ENCODE results near the gene CEP41. TPM values are rescaled to one million over a fixed set of nuclear protein-coding genes. Genes with fewer than 3 reads are reported as not detected.
A peak's percentile ranks its signal among the peaks of the same experiment; 100 is the strongest.
"Not testable (repeated sequence)": the region's sequence is repeated elsewhere in the genome, so short reads cannot be mapped to it uniquely, and the experiment has no call there.

The CEP41 gene
- total RNA-seq, 1 experiment from 2014 or later, result 13.1 TPM

DNA sequence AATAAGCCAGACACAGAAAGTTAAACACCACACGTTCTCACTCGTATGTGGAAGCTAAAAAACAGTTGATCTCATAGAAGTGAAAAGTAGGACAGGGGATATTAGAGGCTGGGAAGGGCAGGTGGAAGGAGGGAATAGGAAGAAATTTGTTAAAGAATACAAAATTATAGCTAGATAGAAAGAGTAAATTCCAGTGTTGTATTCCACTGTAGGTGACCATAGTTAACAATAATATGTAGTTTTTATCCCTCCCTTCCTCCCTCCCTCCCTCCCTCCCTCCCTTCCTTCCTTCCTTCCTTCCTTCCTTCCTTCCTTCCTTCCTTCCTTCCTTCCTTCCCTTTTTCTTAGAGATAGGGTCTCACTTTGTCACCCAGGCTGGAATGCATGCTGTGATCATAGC lies 31.2 kb upstream of the CEP41 start:
- Histone ChIP-seq H3K9me3 (no peaks in the 10 kb centered on the region), H3K4me3 (no peak overlapping the region), H3K36me3 (no peaks in the 10 kb centered on the region), H3K27me3 (no peaks in the 10 kb centered on the region)
- DNase-seq, result no peak

DNA sequence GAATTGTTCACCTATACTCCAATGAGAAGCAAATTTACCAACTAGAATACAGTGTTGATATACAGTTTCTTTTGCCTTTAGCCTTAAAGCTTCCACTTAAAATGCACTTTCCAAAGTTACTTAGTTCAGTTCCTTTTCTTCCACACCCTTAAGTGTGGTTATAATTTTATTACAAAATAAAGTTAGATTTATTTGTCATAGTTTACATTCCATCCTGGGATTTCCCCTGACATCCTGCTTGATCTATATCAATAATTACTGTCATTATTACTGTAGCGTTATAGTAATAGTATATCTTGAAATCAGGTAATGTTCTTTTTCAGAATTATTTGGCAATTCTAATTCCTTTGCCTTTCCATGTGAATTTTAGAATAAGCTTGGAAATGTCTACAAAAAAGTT lies 27.8 kb upstream of the CEP41 start:
- Histone ChIP-seq H3K36me3 (no peaks in the 10 kb centered on the region), H3K4me3 (no peak overlapping the region), H3K27me3 (no peaks in the 10 kb centered on the region), H3K9me3 (no peaks in the 10 kb centered on the region)
- no peak for DNase-seq

DNA sequence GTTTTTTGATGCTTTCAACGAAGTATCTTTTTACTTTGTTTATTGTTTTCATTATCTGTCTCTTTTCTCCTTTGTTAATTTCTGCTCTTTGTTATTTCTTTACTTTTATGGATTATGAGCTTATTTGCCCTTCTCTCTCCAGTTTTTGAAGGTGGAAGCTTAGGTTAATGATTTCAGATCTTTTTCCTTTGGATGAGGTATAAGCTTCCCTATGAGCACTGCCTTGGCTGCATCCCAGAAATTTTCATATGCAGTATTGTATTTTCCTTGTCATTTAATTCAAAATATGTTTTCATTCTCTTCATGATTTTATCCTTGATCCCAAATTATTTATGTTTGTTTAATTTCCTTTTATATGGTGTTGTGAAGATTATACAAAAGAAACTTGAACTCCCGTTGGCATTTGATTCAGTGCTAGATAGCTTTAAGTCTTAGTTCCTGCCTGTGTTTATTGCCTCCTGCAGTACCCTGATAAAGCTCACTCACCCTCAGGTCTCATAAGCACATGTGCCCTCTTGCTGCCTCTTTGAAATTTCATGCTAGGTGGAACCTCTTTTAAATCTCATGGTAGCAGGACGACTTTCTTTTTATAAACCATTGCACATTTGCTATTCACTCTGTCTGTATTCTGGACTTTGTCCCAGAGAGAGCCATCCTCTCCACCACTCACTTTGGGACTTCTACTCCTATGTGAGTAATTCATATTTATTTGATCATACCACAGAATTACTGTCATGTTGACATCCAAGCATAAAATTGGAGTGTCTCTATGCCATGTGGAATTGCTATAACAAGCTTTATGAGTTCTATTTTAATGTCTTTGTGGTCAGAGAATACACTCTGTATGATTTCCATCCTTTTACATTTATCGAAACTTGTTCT lies 23.0 kb upstream of the CEP41 start:
- Histone ChIP-seq H3K36me3 (no peaks in the 10 kb centered on the region), H3K4me3 (no peak overlapping the region), H3K27me3 (no peaks in the 10 kb centered on the region), H3K9me3 (0 out of 2 replicates have a peak, but pooled peaks cover 2% of the 10 kb centered on the region)
- DNase-seq, result no peak

DNA sequence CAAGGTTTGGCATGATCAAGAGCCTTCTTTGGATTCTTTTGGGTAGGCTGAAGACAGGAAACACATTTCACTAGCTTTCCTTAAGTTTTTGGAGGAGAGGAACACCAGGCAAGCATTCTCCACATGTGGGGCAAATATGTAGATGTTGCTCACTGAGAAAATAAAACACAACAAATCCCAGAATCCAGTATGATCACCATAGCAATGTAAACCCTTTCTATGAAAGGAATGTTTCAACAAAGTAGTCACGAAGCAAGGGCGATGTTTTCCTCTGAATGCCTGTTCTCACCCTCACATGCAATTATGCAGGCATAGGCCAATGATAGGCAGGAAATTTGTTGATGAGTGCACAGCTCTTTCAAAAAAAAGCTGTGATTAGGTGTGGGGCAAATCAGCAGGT lies 20.5 kb upstream of the CEP41 start:
- no peak for DNase-seq
- Histone ChIP-seq H3K27me3 (no peaks in the 10 kb centered on the region), H3K36me3 (no peaks in the 10 kb centered on the region), H3K9me3 (0 out of 2 replicates have a peak, but pooled peaks cover 2% of the 10 kb centered on the region), H3K4me3 (no peak overlapping the region)

DNA sequence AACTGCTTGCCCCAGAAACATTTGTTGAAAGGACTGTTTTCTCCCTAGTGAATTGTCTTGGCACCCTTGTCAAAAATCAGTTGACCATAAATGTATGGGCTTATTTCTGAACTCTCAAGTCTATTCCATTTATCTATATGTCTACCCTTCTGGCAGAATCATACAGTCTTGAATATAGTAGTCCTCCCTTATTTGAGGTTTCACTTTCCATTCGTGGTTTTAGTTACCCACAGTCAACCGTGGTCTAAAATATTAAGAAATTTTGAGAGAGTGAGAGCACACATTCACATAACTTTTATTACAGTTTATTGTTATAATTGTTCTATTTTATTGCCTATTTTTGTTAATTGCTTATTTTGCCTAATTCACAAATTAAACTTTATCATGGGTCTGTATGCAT lies 17.4 kb upstream of the CEP41 start:
- Histone ChIP-seq H3K4me3 (no peak overlapping the region), H3K27me3 (no peaks in the 10 kb centered on the region), H3K36me3 (no peaks in the 10 kb centered on the region), H3K9me3 (0 out of 2 replicates have a peak, but pooled peaks cover 2% of the 10 kb centered on the region)
- DNase-seq, result no peak

DNA sequence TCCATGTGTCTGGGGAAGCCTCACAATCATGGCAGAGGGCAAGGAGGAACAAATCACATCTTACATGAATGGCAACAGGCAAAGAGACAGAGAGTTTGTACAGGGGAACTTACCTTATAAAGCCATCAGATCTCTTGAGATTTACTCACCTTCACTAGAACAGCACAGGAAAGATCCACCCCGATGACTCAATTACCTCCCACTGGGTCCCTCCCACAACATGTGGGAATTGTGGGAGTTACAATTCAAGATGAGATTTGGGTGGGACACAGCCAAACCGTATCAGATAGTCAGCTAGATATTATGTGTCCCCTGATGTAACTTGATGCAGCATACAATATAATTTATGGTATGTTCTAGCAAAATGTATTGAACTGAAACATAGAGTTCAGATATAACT lies 14.1 kb upstream of the CEP41 start:
- H3K4me3 ChIP-seq, result no peak overlapping the region
- no peak for DNase-seq
- no peaks in the 10 kb centered on the region for H3K27me3 ChIP-seq
- no peaks in the 10 kb centered on the region for H3K36me3 ChIP-seq
- 0 out of 2 replicates have a peak, but pooled peaks cover 2% of the 10 kb centered on the region for H3K9me3 ChIP-seq

DNA sequence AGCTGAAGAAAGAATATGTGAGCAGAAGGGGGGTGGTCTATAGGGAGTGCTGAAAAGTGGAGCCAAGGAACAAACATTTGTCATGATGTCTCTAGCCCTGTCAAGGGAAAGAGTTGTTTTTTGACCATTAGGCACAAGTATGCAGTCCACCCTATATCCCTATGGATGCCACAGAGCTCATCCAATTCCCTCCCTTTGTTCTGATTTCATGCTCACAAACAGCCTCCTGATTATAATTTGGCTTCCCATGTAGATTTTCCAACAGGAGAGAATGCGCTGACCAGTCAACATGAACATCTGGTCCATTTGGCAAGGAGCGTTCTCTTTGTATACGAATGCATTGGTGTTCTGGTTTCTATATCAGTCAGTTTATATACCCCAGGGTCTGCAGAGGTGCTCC lies 12.1 kb upstream of the CEP41 start:
- Histone ChIP-seq H3K27me3 (no peaks in the 10 kb centered on the region), H3K9me3 (no peaks in the 10 kb centered on the region; the same call in 1 of the 2 replicates), H3K4me3 (no peak overlapping the region), H3K36me3 (no peaks in the 10 kb centered on the region)
- no peak for DNase-seq

DNA sequence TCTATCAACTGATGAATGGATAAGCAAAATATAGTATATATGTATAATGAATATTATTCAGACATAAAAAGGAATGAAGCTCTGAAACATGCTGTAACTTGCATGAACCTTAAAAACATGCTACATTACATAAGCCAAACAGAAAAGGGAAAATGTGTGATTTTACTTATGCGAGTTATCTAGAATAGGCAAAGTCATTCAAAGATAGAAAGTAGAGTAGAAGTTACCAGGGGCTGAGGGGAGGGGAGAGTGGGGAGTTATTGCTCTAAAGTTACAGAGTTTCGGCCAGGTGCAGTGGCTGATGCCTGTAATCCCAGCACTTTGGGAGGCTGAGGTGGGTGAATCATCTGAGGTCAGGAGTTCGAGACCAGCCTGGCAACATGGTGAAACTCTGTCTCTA lies 10.5 kb upstream of the CEP41 start:
- not testable (repeated sequence) for H3K27me3 ChIP-seq, H3K9me3 ChIP-seq, DNase-seq, H3K36me3 ChIP-seq, H3K4me3 ChIP-seq

DNA sequence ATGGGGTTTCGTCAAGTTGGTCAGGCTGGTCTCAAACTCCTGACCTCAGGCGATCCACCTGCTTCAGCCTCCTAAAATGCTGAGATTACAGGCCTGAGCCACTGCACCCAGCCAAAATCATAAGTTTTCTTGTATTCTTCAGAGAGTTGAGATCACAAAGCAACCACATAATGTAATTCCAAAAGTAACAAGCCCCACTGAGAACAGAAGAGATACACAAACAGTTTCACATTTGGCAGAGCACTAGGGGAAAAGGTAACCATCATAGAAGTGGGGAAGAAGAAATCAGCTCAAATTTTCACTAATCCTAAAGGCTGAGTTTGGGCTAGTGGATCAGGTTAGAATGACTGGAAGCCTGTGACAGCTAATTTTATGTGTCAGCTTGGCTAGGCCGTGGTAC lies 5.4 kb upstream of the CEP41 start:
- Histone ChIP-seq H3K27me3 (no peaks in the 10 kb centered on the region), H3K36me3 (no peaks in the 10 kb centered on the region), H3K4me3 (no peak overlapping the region), H3K9me3 (no peaks in the 10 kb centered on the region; the same call in 1 of the 2 replicates)
- DNase-seq, result no peak

DNA sequence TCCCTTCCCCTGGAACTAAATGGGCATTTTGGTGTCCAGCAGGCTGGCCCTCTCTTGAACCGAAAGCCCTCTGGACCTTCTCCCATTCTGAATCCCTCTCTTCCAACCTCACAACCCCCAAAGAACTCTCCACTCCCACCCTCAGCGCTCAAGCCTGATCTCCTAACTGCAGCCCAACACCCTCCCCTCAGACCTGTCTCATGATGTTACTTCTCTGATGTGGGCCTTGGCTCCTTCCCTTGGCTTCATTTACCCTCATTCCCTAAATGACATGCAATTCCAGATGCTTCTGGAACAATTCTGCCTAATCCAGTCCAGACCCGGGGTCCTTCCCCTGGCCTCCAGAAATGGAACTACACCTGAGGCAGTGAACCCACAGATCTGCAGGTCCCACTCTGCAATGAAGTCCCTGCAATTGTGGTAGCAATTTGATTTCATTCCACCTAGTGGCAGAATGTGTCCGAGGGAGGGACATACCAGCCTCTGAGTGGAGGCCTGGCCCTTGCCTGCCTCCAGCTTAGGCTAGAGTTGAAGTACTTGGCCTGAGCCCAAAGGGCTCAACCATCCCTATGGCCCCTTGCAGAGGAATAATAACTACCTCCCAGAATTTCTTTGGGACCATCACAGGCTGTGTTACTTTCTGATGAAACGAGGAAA lies 4.1 kb upstream of the CEP41 start:
- H3K9me3 ChIP-seq, result no peaks in the 10 kb centered on the region; the same call in 1 of the 2 replicates
- no peak overlapping the region for H3K4me3 ChIP-seq
- H3K27me3 ChIP-seq, result no peaks in the 10 kb centered on the region
- no peak for DNase-seq
- no peaks in the 10 kb centered on the region for H3K36me3 ChIP-seq

DNA sequence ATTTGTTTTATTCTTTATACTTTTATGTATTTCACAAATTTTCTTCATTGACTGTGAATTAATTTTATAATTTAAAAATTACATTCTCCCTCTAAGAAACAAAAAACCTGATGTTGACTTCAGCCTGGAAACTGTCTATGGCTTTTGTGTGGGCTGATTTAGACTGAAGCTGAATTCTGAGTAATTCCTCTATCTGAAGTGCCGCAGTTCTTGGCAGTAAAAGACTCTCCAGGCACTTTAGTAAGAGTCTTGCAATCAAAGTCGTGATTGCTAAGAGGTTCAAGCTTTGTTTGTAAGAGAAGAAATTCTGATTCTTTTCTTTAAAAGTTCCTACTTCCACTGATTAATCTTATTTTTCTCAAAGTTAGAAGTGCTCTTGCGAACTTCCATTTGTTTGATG lies 3.4 kb upstream of the CEP41 start:
- Histone ChIP-seq H3K4me3 (no peak overlapping the region), H3K27me3 (no peaks in the 10 kb centered on the region), H3K9me3 (no peaks in the 10 kb centered on the region; the same call in 1 of the 2 replicates), H3K36me3 (no peaks in the 10 kb centered on the region)
- no peak for DNase-seq

DNA sequence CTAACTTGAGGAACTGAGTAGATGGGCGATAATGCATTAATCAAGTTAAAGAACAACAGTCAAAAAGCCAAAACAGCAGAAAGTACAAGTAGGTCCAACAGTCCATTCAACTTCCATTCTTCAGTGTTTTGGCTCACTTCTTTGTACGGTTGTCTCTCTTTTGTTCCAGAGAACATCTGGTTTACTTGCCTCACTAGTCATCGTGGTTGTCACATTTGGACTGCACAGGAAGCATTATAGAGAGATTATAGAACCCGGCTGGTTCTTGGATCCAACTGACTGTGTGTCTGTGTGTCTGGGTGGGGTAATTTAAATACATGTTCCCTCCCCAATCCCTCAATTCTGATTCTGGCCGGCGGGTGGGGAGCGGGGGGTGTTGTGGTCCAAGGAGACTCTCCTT lies 1.8 kb upstream of the CEP41 start:
- Histone ChIP-seq H3K9me3 (no peaks in the 10 kb centered on the region), H3K27me3 (no peaks in the 10 kb centered on the region), H3K4me3 (no peak overlapping the region), H3K36me3 (no peaks in the 10 kb centered on the region)
- no peak for DNase-seq

DNA sequence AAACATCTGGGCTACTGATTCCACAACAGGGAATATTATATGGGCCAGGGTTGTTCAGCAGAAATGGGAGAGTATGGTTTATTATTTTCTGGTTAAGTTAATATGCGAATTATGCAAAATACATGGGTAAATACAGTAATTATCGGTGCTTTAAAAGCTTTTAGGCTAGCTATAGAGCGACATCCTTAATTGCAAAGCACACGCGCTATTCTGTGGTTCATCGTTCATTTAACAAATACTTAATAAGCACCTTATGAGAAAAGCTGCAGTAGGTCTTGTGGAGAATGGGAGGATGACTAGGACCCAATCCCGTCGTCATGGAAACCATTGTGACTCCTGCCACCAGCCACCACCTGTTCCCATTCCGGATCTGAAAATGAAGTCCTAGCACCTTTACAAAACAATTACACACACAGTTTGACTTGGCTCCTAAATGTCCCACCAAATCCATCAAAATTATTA lies 623 bp upstream of the CEP41 start:
- DNase-seq, result no peak
- Histone ChIP-seq H3K9me3 (no peaks in the 10 kb centered on the region), H3K4me3 (peak overlapping the region; percentile 80), H3K36me3 (no peaks in the 10 kb centered on the region), H3K27me3 (no peaks in the 10 kb centered on the region)

DNA sequence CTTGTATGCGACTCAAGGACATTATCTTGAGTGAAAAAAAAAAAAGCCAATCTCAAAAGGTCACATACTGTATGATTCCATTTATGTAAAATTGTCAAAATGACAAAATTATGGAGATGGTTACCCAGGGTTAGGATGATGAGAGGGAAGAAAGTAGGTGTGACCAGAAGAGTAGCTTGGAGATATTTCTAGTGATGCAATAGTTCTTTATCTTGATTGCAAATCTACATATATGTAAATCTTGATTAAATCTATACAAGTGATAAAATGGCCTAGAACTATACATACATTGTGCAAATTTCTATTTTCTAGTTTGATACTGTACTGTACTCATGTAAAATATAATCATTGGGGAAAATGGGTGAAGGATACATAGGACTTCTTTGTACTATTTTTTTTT lies 4.6 kb downstream of the CEP41 start:
- no peak for DNase-seq
- Histone ChIP-seq H3K9me3 (no peaks in the 10 kb centered on the region), H3K4me3 (no peak overlapping the region)

DNA sequence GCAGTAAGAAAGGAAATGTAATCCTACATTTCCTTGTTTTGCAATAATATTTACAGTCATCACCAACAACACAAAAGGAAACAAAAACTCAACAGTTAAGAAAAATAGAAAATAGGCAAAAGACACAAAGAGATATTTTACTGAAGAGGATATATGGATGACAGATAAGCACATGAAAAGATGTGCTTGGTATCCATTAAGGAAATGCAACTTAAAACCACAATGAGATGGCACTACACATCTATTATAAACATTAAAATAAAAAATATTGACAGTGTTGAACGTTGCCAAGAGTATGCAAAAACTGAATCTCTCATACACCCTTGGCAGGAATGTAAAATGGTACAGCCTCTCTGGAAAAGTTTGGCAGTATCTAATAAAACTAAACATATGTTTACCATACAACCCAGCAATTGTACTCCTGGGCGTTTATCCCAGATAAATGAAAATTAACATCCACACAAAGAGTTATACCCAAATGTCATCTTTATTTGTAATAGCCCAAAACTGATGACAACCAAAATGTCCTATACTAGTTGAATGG lies 5.4 kb downstream of the CEP41 start:
- Histone ChIP-seq H3K9me3 (no peaks in the 10 kb centered on the region), H3K36me3 (no peaks in the 10 kb centered on the region), H3K27me3 (no peaks in the 10 kb centered on the region), H3K4me3 (no peak overlapping the region)
- DNase-seq, result no peak

More for the DNA sequence above, 4.6 kb downstream of the CEP41 start:
- Histone ChIP-seq H3K36me3 (no peaks in the 10 kb centered on the region), H3K27me3 (no peaks in the 10 kb centered on the region)

DNA sequence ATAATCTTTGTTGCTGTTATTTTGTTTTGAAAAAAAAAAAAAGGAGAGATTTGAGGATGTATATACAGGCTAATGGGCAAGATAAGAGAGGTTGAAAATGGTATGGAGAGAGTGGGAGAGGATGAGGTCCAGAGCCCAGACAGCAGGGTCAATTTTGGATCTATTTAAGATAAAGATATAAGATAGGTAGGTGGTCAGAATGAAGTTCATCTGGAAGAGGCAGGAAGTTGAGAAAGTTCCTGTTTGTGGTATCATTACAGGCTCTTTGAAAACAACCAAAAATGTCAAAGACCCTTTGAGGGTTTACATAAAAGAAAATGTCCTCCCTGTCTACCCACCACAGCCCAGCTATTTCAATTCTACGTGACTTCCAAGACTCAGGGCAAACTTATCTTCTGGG lies 7.5 kb downstream of the CEP41 start:
- DNase-seq, result no peak
- Histone ChIP-seq H3K27me3 (no peaks in the 10 kb centered on the region), H3K4me3 (no peak overlapping the region), H3K36me3 (no peaks in the 10 kb centered on the region; the same call in 1 of the 2 replicates), H3K9me3 (no peaks in the 10 kb centered on the region)

DNA sequence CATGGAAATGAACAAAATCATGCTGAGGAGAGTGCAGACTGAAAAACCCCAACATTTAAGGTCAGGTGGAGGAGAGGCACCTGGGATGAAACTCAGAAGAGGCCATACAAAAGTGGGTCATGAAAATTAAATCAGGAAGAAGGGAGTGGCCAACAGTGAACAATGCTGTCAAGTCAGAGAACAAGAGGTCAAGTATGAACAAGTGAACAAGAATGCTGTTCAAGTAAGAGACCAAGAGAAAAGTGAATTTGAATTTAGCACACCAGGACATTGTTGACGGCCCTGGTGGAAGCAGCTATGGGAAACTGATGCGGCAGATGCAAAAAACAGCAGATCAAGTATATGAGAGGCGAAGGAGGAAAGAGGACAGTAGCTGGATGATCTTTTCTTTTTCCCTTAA lies 7.9 kb downstream of the CEP41 start:
- no peak for DNase-seq
- no peak overlapping the region for H3K4me3 ChIP-seq
- H3K9me3 ChIP-seq, result no peaks in the 10 kb centered on the region

More for the DNA sequence above, 7.9 kb downstream of the CEP41 start:
- Histone ChIP-seq H3K27me3 (no peaks in the 10 kb centered on the region), H3K36me3 (no peaks in the 10 kb centered on the region; the same call in 1 of the 2 replicates)

Data from MG63 (cell line).